HepG2 (cell line): ENCODE results near the gene LMX1B. TPM values are rescaled to one million over a fixed set of nuclear protein-coding genes. Genes with fewer than 3 reads are reported as not detected.
A peak's percentile ranks its signal among the peaks of the same experiment; 100 is the strongest.

Source experiments
- ATAC-seq: fragments of 200-7000 bp; cut with Tn5 transposase; 3 replicates; pipeline ENCODE4 v1.9.1; 2020; ENCODE audit warnings: mild to moderate bottlenecking, moderate library complexity
- BruUV-seq: library from RNA; stranded (reverse); fragments of 400-500 nt; replicated peaks from 2 replicates; lab custom pipeline; 2021; lab: Mats Ljungman, UMichigan
- CTCF ChIA-PET: fragments of 300-600 bp; formaldehyde crosslinking; extraction: SDS; loops from one replicate; lab custom pipeline; 2021; ENCODE audit warnings: low total read pairs, inconsistent platforms, low intra/inter-chr PET ratio; lab: Yijun Ruan, JAX
- POLR2A ChIA-PET: fragments of 350-600 bp; sonication (Branson Sonifier 250); formaldehyde crosslinking; loops from one replicate; lab custom pipeline; 2020; ENCODE audit warnings: antibody characterized with exemption, inconsistent platforms; lab: Yijun Ruan, JAX
- DNase-seq: peaks from one replicate; pipeline ENCODE4 v3.0.0-alpha.2; 2015; ENCODE audit warnings: low spot score
- FAIRE-seq: peaks from 3 replicates; lab custom pipeline; 2011; peaks lifted over from hg19 to GRCh38; lab: Jason Lieb, UNC
- H2AFZ ChIP-seq: one replicate; pipeline ENCODE4 v1.6.1; 2011; ENCODE audit warnings: low read length, inconsistent platforms
- H3K27ac ChIP-seq: fragments of 300-600 bp; 3 replicates; pipeline ENCODE4 v1.8.0; 2011; ENCODE audit warnings: mixed run types, mild to moderate bottlenecking, mixed read lengths, low read length, inconsistent platforms; ENCODE audit not compliant: insufficient read depth; ENCODE audit errors: extremely low read length
- H3K27me3 ChIP-seq, 2 experiments: fragments of 200-600 bp in 1 of 2; 2 replicates in 1 of 2; 3 replicates in 1 of 2; pipeline versions ENCODE4 v1.6.0 to v1.8.0; 2011; ENCODE audit warnings: low read length in 2 of 2, mild to moderate bottlenecking in 2 of 2, moderate library complexity in 2 of 2, inconsistent platforms in 1 of 2; ENCODE audit not compliant: insufficient read depth in 2 of 2, control insufficient read depth in 1 of 2
- H3K36me3 ChIP-seq, 2 experiments: fragments of 200-600 bp in 1 of 2; replicated peaks in 1 of 2; 2 replicates in 1 of 2; 3 replicates in 1 of 2; pipeline versions ENCODE4 v1.5.1 to v1.8.0; 2011; ENCODE audit warnings: low read length in 2 of 2, inconsistent platforms in 1 of 2; ENCODE audit not compliant: insufficient read depth in 2 of 2, control insufficient read depth in 1 of 2
- H3K4me1 ChIP-seq: 2 replicates; pipeline ENCODE4 v1.5.1; 2012; ENCODE audit warnings: low read length, inconsistent platforms; ENCODE audit not compliant: insufficient read depth
- H3K4me2 ChIP-seq: 2 replicates; pipeline ENCODE4 v1.6.0; 2011; ENCODE audit warnings: low read depth, low read length, inconsistent platforms
- H3K4me3 ChIP-seq, 3 experiments: fragments of 200-600 bp in 1 of 3; sonication (generic), shearing (Covaris generic) in 1 of 3; replicated peaks in 1 of 3; 2 replicates each; pipeline ENCODE4 v1.5.1; 2011 to 2016; ENCODE audit warnings: low read length in 3 of 3, inconsistent platforms in 2 of 3, low read depth in 2 of 3, mild to moderate bottlenecking in 2 of 3, control low read depth in 1 of 3, mixed read lengths in 1 of 3; ENCODE audit not compliant: insufficient read depth in 1 of 3
- H3K79me2 ChIP-seq: one replicate; pipeline ENCODE4 v1.6.1; 2011; ENCODE audit warnings: low read length, inconsistent platforms; ENCODE audit not compliant: insufficient read depth
- H3K9ac ChIP-seq: 2 replicates; pipeline ENCODE4 v1.6.0; 2011; ENCODE audit warnings: mild to moderate bottlenecking, low read depth, low read length, inconsistent platforms; ENCODE audit not compliant: insufficient read depth
- H3K9me3 ChIP-seq: 2 replicates; pipeline ENCODE4 v1.5.1; 2012; ENCODE audit warnings: mild to moderate bottlenecking, low read length
- H4K20me1 ChIP-seq: 2 replicates; pipeline ENCODE4 v1.6.0; 2011; ENCODE audit warnings: inconsistent platforms, mild to moderate bottlenecking, low read length, moderate library complexity; ENCODE audit not compliant: insufficient read depth
- HMG20A ChIP-seq: IDR thresholded peaks from 2 replicates; pipeline ENCODE4 v1.6.1; 2016; ENCODE audit warnings: borderline replicate concordance
- SOX5 ChIP-seq: IDR thresholded peaks from 2 replicates; pipeline ENCODE4 v1.6.1; 2016; ENCODE audit warnings: borderline replicate concordance
- ZKSCAN1 ChIP-seq: fragments of 150-350 bp; IDR thresholded peaks from 2 replicates; pipeline ENCODE4 v1.6.1; 2014; ENCODE audit warnings: low read length
- ZNF597 ChIP-seq: sonication (generic); formaldehyde crosslinking; IDR thresholded peaks from 2 replicates; pipeline ENCODE4 v1.5.0; 2020; ENCODE audit warnings: missing genetic modification reagents
- ZNF629 ChIP-seq: sonication (generic); formaldehyde crosslinking; conservative IDR thresholded peaks from 2 replicates; pipeline ENCODE4 v1.5.0; 2020; ENCODE audit warnings: missing genetic modification reagents
- WGBS: methylation state at CpG from one replicate; pipeline ENCODE4 v1.1.6; 2017; ENCODE audit warnings: low lambda C conversion rate; 5-methylcytosine and 5-hydroxymethylcytosine counted together
- in situ Hi-C: cut with HindIII; loops from 2 replicates; pipeline ENCODE4 v1.10.0; 2017; ENCODE audit warnings: low pct_unique_long_range_greater_than_20kb; ENCODE audit not compliant: extremely low pct_ligation_motif_present
- intact Hi-C: fragments of 100-400 bp; cut with micrococcal nuclease; formaldehyde crosslinking; loops from one replicate; pipeline ENCODE4 v1.10.0; 2022; ENCODE audit not compliant: unreplicated experiment
- polyA plus RNA-seq, 8 experiments: library from polyadenylated mRNA; depleted of rRNA in 3 of 8; stranded (reverse) in 7 of 8; unstranded in 1 of 8; fragments of >200 nt; fragmentation: Illumina TruSeq in 4 of 8; extraction: Trizol in 4 of 8; gene quantifications; 2 replicates each; pipeline versions ENCODE4 v1.2.1 to v1.2.3, GENCODE V29; 2011 to 2016; ENCODE audit warnings: low read depth in 4 of 8, missing spikeins in 1 of 8, mixed read lengths in 1 of 8; ENCODE audit not compliant: insufficient read depth in 1 of 8
- total RNA-seq, 5 experiments: library from RNA; depleted of rRNA; stranded (reverse); fragments of >200 nt; fragmentation: Illumina TruSeq; extraction: Trizol; gene quantifications; 2 replicates each; pipeline ENCODE4 v1.2.3, GENCODE V29; 2016; ENCODE audit warnings: low read depth in 1 of 5

Gene LMX1B
- total and polyA plus RNA-seq, 2 of the 13 experiments (the other 11 are each of a cell fraction or from before 2014, with no cell fraction given) = not detected

GRCh38 chr9:126633881-126634558, 20.3 kb downstream of the LMX1B start:
- BruUV-seq = no TSS peak
- H3K4me2 ChIP-seq = no peak overlapping the region
- ChIA-PET POLR2A (no interaction called here), CTCF (no interaction called here)
- ATAC-seq = no peak
- H3K9ac ChIP-seq = no peak overlapping the region
- H2AFZ ChIP-seq = no peak overlapping the region
- H3K9me3 ChIP-seq = no peaks in the 10 kb centered on the region
- FAIRE-seq = no peak
- in situ Hi-C loops (no loop called here), intact Hi-C loops (no loop called here)
- no peak overlapping the region for H3K27ac ChIP-seq
- no peak for DNase-seq
- no peaks in the 10 kb centered on the region for H3K79me2 ChIP-seq
- H4K20me1 ChIP-seq = no peaks in the 10 kb centered on the region
- TF ChIP-seq ZKSCAN1 = 0 out of 2 replicates have a peak, but pooled peaks have one; percentile 21
- no peak for TF ChIP-seq ZNF597 (CRISPR knock-in tag)
- peaks cover 18 to 89% of the 10 kb centered on the region in 2 experiments for H3K27me3 ChIP-seq
- 23% methylated on average over 6 of the region's 17 CpGs for WGBS
- H3K4me3 ChIP-seq = no peak overlapping the region
- H3K4me1 ChIP-seq = no peaks in the 10 kb centered on the region
- H3K36me3 ChIP-seq = no peaks in the 10 kb centered on the region

DNA sequence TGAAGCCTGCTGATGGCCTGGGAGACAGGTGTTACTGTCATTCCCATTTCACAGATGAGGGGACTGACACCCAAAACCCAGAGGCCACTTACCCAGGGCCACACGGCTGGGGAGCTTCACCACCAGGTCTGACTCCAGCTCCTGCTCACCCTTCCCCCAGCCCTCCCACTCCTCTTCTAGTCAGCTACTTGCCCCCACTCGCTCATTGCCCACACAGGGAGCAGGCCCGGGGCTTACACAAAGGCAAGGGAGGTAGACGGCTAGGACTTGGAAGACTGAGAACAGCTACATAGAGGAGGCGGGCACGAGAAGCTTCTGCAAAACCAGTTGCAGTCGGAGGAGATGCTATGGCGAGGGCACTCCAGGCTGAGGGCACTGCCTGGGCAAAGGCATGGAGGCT, 21.3 kb downstream of the LMX1B start:
- Histone ChIP-seq H3K27me3 (peaks cover 22 to 94% of the 10 kb centered on the region in 2 experiments), H3K4me2 (no peak overlapping the region), H3K79me2 (no peaks in the 10 kb centered on the region), H3K9me3 (no peaks in the 10 kb centered on the region), H3K36me3 (no peaks in the 10 kb centered on the region), H3K4me3 (no peak overlapping the region), H4K20me1 (no peaks in the 10 kb centered on the region), H3K4me1 (no peaks in the 10 kb centered on the region), H3K27ac (no peak overlapping the region), H2AFZ (no peak overlapping the region), H3K9ac (no peak overlapping the region)
- WGBS = 9% methylated on average over 7 of the region's 8 CpGs
- ChIA-PET CTCF (no interaction called here), POLR2A (no interaction called here)
- no peak for FAIRE-seq
- ATAC-seq = no peak
- no peak for DNase-seq
- in situ Hi-C loops = no loop called here
- no TSS peak for BruUV-seq
- TF ChIP-seq HMG20A (no peak), ZNF629 (CRISPR knock-in tag) (0 out of 2 replicates have a peak, but pooled peaks have one; percentile 15), SOX5 (no peak)
- intact Hi-C loops = no loop called here
